ENCODE measurements around the gene NUDCD3. TPM values are rescaled to one million over a fixed set of nuclear protein-coding genes. Genes with fewer than 3 reads are reported as not detected.

The NUDCD3 gene
- total and polyA plus RNA-seq, 8 donors = 12.9 to 147 (median 29.5) TPM

- 87 to 93% (median 92%) methylated on average over 11 of the region's 11 CpGs for WGBS, 5 donors
- no peak for TF ChIP-seq POLR2A (IDR thresholded peaks at IDR 0.05)
- no peak for TF ChIP-seq CTCF (IDR thresholded peaks at IDR 0.05)
- TF ChIP-seq EP300 (IDR thresholded peaks at IDR 0.05) = no peak
- TF ChIP-seq POLR2AphosphoS5 (IDR thresholded peaks at IDR 0.05) = no peak
- Histone ChIP-seq H3K4me3 (no peak overlapping the region), H3K4me1 (no peaks in the 10 kb centered on the region), H3K27ac (no peak overlapping the region), H3K27me3 (no peaks in the 10 kb centered on the region), H3K36me3 (no peaks in the 10 kb centered on the region), H3K9me3 (peaks cover 0 to 19% (median 17%) of the 10 kb centered on the region in 4 donors)
- intact Hi-C loops (cut with DNase I; ENCODE audit: low total_unique reads) = no loop called here
- DNase-seq = no peak
These were observed 154.0 kb downstream of the NUDCD3 start for GRCh38 chr7:44336491-44336890.

GRCh38 chr7:44335184-44335583 lies 155.3 kb downstream of the NUDCD3 start:
- Histone ChIP-seq H3K4me3 (no peak overlapping the region), H3K36me3 (no peaks in the 10 kb centered on the region), H3K27me3 (no peaks in the 10 kb centered on the region), H3K27ac (no peak overlapping the region), H3K9me3 (peaks cover 0 to 19% (median 17%) of the 10 kb centered on the region in 4 donors), H3K4me1 (no peaks in the 10 kb centered on the region)
- WGBS, 5 donors = 78 to 88% (median 87%) methylated on average over 4 of the region's 4 CpGs
- intact Hi-C loops (cut with DNase I; ENCODE audit: low total_unique reads) = no loop called here
- DNase-seq = no peak
- TF ChIP-seq POLR2AphosphoS5 (IDR thresholded peaks at IDR 0.05) (no peak), CTCF (IDR thresholded peaks at IDR 0.05) (no peak), POLR2A (IDR thresholded peaks at IDR 0.05) (no peak), EP300 (IDR thresholded peaks at IDR 0.05) (no peak)

GRCh38 chr7:44334734-44335097 lies 155.7 kb downstream of the NUDCD3 start:
- WGBS, 5 donors = 89 to 94% (median 90%) methylated on average over 10 to 11 of the region's 11 CpGs
- no peak for DNase-seq
- no peak for TF ChIP-seq POLR2A (IDR thresholded peaks at IDR 0.05)
- no peak for TF ChIP-seq EP300 (IDR thresholded peaks at IDR 0.05)
- TF ChIP-seq POLR2AphosphoS5 (IDR thresholded peaks at IDR 0.05) = no peak
- TF ChIP-seq CTCF (IDR thresholded peaks at IDR 0.05) = no peak
- no peaks in the 10 kb centered on the region for H3K4me1 ChIP-seq
- H3K27me3 ChIP-seq = no peaks in the 10 kb centered on the region
- intact Hi-C loops (cut with DNase I; ENCODE audit: low total_unique reads) = no loop called here
- H3K36me3 ChIP-seq = no peaks in the 10 kb centered on the region
- peaks cover 0 to 19% (median 17%) of the 10 kb centered on the region in 4 donors for H3K9me3 ChIP-seq
- no peak overlapping the region for H3K4me3 ChIP-seq
- H3K27ac ChIP-seq = no peak overlapping the region

GRCh38 chr7:44333911-44334733 lies 156.3 kb downstream of the NUDCD3 start:
- Histone ChIP-seq H3K36me3 (no peaks in the 10 kb centered on the region), H3K9me3 (peaks cover 0 to 19% (median 17%) of the 10 kb centered on the region in 4 donors), H3K27ac (no peak overlapping the region), H3K27me3 (no peaks in the 10 kb centered on the region), H3K4me1 (no peaks in the 10 kb centered on the region), H3K4me3 (no peak overlapping the region)
- intact Hi-C loops (cut with DNase I; ENCODE audit: low total_unique reads) = no loop called here
- no peak for DNase-seq
- TF ChIP-seq CTCF (IDR thresholded peaks at IDR 0.05) = no peak
- no peak for TF ChIP-seq POLR2AphosphoS5 (IDR thresholded peaks at IDR 0.05)
- no peak for TF ChIP-seq EP300 (IDR thresholded peaks at IDR 0.05)
- no peak for TF ChIP-seq POLR2A (IDR thresholded peaks at IDR 0.05)
- WGBS, 5 donors = 65 to 83% (median 78%) methylated on average over 19 of the region's 19 CpGs
